ENCODE results near the gene LRIG1.

DNA sequence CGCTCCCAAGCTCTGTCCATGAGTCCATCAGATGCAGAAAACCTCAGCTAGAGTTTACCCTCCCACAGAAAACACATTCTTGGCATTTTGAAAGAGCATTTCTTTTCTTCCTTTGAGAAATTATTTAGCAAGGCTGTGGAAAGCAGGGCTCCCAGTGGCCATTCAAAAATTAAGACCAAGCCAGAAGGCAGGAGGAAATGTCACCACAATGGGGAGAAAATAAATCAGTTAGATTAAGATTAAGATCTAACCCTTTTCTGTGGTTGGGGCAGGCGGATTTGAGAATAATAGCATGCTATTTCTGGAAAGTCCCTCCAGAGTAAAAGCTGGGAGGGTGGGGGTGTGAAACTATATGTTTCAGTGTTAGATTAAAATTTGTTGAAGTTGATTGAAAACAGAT lies 20.2 kb downstream of the LRIG1 start:
- TF ChIP-seq CHD4 (IDR thresholded peaks at IDR 0.05; ENCODE audit: insufficient read depth, insufficient replicate concordance, low read depth, low read length, poor library complexity, severe bottlenecking) (no peak), ZZZ3 (IDR thresholded peaks at IDR 0.05) (no peak), TCF7L2 (IDR thresholded peaks at IDR 0.05; ENCODE audit: low read depth, low read length) (no peak), CTBP1 (IDR thresholded peaks at IDR 0.05; ENCODE audit: borderline replicate concordance) (no peak), ZNF354B (CRISPR knock-in tag; IDR thresholded peaks at IDR 0.05) (no peak), PRPF4 (IDR thresholded peaks at IDR 0.05; ENCODE audit: insufficient read depth, low read depth, low read length, poor library complexity, severe bottlenecking) (no peak), ARID2 (IDR thresholded peaks at IDR 0.05) (no peak), SREBF2 (CRISPR knock-in tag; IDR thresholded peaks at IDR 0.05) (no peak), NFXL1 (CRISPR knock-in tag; IDR thresholded peaks at IDR 0.05) (no peak), ARNT (IDR thresholded peaks at IDR 0.05) (no peak), SIN3A (IDR thresholded peaks at IDR 0.05; ENCODE audit: borderline replicate concordance in 2 of 2, control insufficient read depth in 1 of 2, low read depth in 2 of 2, low read length in 2 of 2) (no peak), BDP1 (IDR thresholded peaks at IDR 0.05; ENCODE audit: insufficient read depth, insufficient read length) (no peak)
- TF ChIP-seq, protein P1, sequence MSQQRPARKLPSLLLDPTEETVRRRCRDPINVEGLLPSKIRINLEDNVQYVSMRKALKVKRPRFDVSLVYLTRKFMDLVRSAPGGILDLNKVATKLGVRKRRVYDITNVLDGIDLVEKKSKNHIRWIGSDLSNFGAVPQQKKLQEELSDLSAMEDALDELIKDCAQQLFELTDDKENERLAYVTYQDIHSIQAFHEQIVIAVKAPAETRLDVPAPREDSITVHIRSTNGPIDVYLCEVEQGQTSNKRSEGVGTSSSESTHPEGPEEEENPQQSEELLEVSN (IDR thresholded peaks at IDR 0.05; ENCODE audit: borderline replicate concordance in 1 of 2, extremely low read depth in 1 of 2, insufficient read depth in 1 of 2, insufficient read length in 1 of 2, low read depth in 1 of 2, low read length in 1 of 2, poor library complexity in 1 of 2, severe bottlenecking in 1 of 2) = no peak
- TF ChIP-seq, protein P2, sequence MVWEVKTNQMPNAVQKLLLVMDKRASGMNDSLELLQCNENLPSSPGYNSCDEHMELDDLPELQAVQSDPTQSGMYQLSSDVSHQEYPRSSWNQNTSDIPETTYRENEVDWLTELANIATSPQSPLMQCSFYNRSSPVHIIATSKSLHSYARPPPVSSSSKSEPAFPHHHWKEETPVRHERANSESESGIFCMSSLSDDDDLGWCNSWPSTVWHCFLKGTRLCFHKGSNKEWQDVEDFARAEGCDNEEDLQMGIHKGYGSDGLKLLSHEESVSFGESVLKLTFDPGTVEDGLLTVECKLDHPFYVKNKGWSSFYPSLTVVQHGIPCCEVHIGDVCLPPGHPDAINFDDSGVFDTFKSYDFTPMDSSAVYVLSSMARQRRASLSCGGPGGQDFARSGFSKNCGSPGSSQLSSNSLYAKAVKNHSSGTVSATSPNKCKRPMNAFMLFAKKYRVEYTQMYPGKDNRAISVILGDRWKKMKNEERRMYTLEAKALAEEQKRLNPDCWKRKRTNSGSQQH (CRISPR knock-in tag; IDR thresholded peaks at IDR 0.05) = no peak
